ENCODE results near the gene GALNT6.

The GALNT6 gene

GRCh38 chr12:51364001-51364400 is 27.2 kb downstream of the GALNT6 start:
- H3K9ac ChIP-seq = no peak overlapping the region
- no peak overlapping the region for H2AFZ ChIP-seq (ENCODE audit: low read depth)
- H3K27ac ChIP-seq = no peak overlapping the region
- H3K36me3 ChIP-seq (ENCODE audit: insufficient read depth) = no peaks in the 10 kb centered on the region
- H3K27me3 ChIP-seq (ENCODE audit: insufficient read depth, low read depth) = no peaks in the 10 kb centered on the region
- H3K4me1 ChIP-seq (ENCODE audit: low read depth, poor library complexity, severe bottlenecking) = peaks cover 16% of the 10 kb centered on the region
- no peak overlapping the region for H3K4me3 ChIP-seq (IDR thresholded peaks at IDR 0.05; ENCODE audit: insufficient read depth, low read depth, low read length)
- H3K79me2 ChIP-seq (ENCODE audit: insufficient read depth, low read depth) = no peaks in the 10 kb centered on the region
- no peak for TF ChIP-seq CTCF (conservative IDR thresholded peaks at IDR 0.05; ENCODE audit: low read depth, low read length)
- no peak overlapping the region for H3K4me2 ChIP-seq
- H4K20me1 ChIP-seq (ENCODE audit: insufficient read depth) = no peaks in the 10 kb centered on the region

GRCh38 chr12:51362747-51363342 is 28.4 kb downstream of the GALNT6 start:
- H3K79me2 ChIP-seq (ENCODE audit: insufficient read depth, low read depth) = no peaks in the 10 kb centered on the region
- TF ChIP-seq CTCF (conservative IDR thresholded peaks at IDR 0.05; ENCODE audit: low read depth, low read length) = no peak
- H3K4me3 ChIP-seq (IDR thresholded peaks at IDR 0.05; ENCODE audit: insufficient read depth, low read depth, low read length) = no peak overlapping the region
- H4K20me1 ChIP-seq (ENCODE audit: insufficient read depth) = no peaks in the 10 kb centered on the region
- H2AFZ ChIP-seq (ENCODE audit: low read depth) = no peak overlapping the region
- H3K36me3 ChIP-seq (ENCODE audit: insufficient read depth) = no peaks in the 10 kb centered on the region
- no peak overlapping the region for H3K4me2 ChIP-seq
- H3K27ac ChIP-seq = no peak overlapping the region
- H3K4me1 ChIP-seq (ENCODE audit: low read depth, poor library complexity, severe bottlenecking) = peaks cover 5% of the 10 kb centered on the region
- no peaks in the 10 kb centered on the region for H3K27me3 ChIP-seq (ENCODE audit: insufficient read depth, low read depth)
- H3K9ac ChIP-seq = no peak overlapping the region

- Histone ChIP-seq H3K79me2 (ENCODE audit: insufficient read depth, low read depth) (no peaks in the 10 kb centered on the region), H3K27me3 (ENCODE audit: insufficient read depth, low read depth) (no peaks in the 10 kb centered on the region), H2AFZ (ENCODE audit: low read depth) (no peak overlapping the region), H3K9ac (no peak overlapping the region), H3K27ac (no peak overlapping the region), H3K36me3 (ENCODE audit: insufficient read depth) (no peaks in the 10 kb centered on the region), H4K20me1 (ENCODE audit: insufficient read depth) (no peaks in the 10 kb centered on the region), H3K4me1 (ENCODE audit: low read depth, poor library complexity, severe bottlenecking) (peaks cover 4% of the 10 kb centered on the region), H3K4me2 (no peak overlapping the region), H3K4me3 (IDR thresholded peaks at IDR 0.05; ENCODE audit: insufficient read depth, low read depth, low read length) (no peak overlapping the region)
- TF ChIP-seq CTCF (conservative IDR thresholded peaks at IDR 0.05; ENCODE audit: low read depth, low read length) = no peak
Measured at GRCh38 chr12:51362307-51362706, 28.9 kb downstream of the GALNT6 start.

GRCh38 chr12:51361161-51362016 is 29.8 kb downstream of the GALNT6 start:
- no peaks in the 10 kb centered on the region for H3K79me2 ChIP-seq (ENCODE audit: insufficient read depth, low read depth)
- no peak overlapping the region for H2AFZ ChIP-seq (ENCODE audit: low read depth)
- no peaks in the 10 kb centered on the region for H4K20me1 ChIP-seq (ENCODE audit: insufficient read depth)
- TF ChIP-seq CTCF (conservative IDR thresholded peaks at IDR 0.05; ENCODE audit: low read depth, low read length) = no peak
- no peak overlapping the region for H3K9ac ChIP-seq
- no peaks in the 10 kb centered on the region for H3K27me3 ChIP-seq (ENCODE audit: insufficient read depth, low read depth)
- no peak overlapping the region for H3K4me3 ChIP-seq (IDR thresholded peaks at IDR 0.05; ENCODE audit: insufficient read depth, low read depth, low read length)
- H3K4me2 ChIP-seq = no peak overlapping the region
- no peaks in the 10 kb centered on the region for H3K36me3 ChIP-seq (ENCODE audit: insufficient read depth)
- no peak overlapping the region for H3K27ac ChIP-seq
- peaks cover 6% of the 10 kb centered on the region for H3K4me1 ChIP-seq (ENCODE audit: low read depth, poor library complexity, severe bottlenecking)
